A673 (cell line): ENCODE data around the gene PGBD5.

Experiments used
- EZH2 ChIP-seq: fragments of 200-600 bp; sonication (generic); IDR thresholded peaks from 2 replicates; pipeline ENCODE4 v1.6.1; 2017; ENCODE audit warnings: borderline replicate concordance, low read depth, mild to moderate bottlenecking, mixed read lengths, antibody characterized with exemption, low read length; ENCODE audit not compliant: poor library complexity, severe bottlenecking
- TF ChIP-seq, protein P1 (sequence below): fragments of 300-800, 200-600 bp; sonication (generic); conservative IDR thresholded peaks from 2 replicates; pipeline ENCODE4 v1.5.1; 2017; ENCODE audit warnings: low read depth, mild to moderate bottlenecking, antibody characterized with exemption, low read length, moderate library complexity, mixed read lengths

DNA sequence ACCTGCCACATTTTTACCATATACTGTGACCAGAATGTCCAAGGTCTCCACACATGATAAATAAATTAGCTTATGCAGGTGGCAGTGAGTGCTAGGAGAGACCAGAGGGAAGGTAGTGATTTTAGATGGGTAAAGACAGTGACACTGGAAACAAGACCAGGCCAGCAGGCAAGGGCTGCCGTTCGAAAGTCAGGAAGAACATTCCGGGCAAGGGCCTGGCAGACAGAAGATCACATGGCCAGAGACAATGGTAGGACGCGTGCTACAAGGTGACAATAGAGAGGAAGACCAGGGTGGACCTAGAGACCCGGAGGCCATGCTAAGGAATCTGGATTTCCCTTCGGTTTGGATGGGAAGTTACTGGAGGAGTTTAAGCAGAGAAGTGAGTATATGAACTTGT is 9.7 kb downstream of the PGBD5 start:
- TF ChIP-seq, protein P1, sequence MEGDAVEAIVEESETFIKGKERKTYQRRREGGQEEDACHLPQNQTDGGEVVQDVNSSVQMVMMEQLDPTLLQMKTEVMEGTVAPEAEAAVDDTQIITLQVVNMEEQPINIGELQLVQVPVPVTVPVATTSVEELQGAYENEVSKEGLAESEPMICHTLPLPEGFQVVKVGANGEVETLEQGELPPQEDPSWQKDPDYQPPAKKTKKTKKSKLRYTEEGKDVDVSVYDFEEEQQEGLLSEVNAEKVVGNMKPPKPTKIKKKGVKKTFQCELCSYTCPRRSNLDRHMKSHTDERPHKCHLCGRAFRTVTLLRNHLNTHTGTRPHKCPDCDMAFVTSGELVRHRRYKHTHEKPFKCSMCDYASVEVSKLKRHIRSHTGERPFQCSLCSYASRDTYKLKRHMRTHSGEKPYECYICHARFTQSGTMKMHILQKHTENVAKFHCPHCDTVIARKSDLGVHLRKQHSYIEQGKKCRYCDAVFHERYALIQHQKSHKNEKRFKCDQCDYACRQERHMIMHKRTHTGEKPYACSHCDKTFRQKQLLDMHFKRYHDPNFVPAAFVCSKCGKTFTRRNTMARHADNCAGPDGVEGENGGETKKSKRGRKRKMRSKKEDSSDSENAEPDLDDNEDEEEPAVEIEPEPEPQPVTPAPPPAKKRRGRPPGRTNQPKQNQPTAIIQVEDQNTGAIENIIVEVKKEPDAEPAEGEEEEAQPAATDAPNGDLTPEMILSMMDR, result no peak
- no peak for TF ChIP-seq EZH2
